Fibroblast of skin of left quadriceps (primary cell): ENCODE results near the gene TSPAN14.

Experiments used
- DNase-seq, 2 experiments: peaks; one replicate each; pipeline ENCODE4 v3.0.0-alpha.2; 2013; ENCODE audit warnings: low read depth in 2 of 2

The TSPAN14 gene

DNA sequence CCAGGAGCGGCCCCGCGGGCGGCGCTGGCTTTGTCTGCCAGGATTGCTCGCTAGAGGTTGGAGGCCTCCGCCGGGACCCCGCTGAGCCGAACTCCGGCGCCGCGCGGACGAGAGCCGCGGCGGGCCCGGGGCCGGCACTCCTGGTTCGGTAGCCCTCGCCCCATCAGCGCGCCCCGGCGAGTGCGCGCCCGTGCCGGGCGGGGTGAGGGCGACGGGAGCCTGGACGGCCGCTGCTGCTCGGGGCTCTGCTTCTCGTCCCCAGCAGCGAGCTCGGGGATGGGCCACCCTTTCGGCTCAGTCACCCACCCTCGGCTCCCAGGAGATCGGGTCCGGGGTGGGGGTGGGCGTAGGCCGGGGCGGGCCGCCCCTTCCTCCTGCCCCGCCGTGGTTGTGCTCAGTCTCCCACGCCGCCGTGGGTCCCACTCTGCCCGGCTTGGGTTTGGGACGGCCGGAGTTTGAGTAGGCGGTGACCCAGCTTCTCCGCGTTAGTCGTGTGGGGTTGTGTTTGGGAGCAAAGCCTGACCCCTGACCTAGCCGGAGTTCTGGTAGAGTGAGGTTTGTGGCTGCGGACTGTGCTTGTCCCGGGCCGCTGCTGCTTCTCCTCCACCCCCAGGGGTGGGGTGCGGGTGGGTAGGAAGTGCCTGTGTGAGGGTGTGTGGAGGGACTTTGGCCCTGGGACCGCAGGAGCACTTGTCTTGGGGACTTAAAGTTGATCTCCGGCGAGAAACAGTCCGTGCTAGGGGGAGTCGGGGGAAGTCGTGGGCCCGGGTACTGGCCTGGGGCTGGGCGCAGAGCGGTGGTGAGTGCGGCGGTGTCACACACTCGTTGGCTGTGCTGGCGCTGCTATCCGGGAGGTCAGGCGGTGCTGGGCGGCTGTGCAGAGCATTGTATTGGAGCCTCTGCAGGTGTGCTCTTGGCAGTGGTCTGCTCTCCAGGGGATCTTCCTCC, 677 bp downstream of the TSPAN14 start:
- DNase-seq = no peak

DNA sequence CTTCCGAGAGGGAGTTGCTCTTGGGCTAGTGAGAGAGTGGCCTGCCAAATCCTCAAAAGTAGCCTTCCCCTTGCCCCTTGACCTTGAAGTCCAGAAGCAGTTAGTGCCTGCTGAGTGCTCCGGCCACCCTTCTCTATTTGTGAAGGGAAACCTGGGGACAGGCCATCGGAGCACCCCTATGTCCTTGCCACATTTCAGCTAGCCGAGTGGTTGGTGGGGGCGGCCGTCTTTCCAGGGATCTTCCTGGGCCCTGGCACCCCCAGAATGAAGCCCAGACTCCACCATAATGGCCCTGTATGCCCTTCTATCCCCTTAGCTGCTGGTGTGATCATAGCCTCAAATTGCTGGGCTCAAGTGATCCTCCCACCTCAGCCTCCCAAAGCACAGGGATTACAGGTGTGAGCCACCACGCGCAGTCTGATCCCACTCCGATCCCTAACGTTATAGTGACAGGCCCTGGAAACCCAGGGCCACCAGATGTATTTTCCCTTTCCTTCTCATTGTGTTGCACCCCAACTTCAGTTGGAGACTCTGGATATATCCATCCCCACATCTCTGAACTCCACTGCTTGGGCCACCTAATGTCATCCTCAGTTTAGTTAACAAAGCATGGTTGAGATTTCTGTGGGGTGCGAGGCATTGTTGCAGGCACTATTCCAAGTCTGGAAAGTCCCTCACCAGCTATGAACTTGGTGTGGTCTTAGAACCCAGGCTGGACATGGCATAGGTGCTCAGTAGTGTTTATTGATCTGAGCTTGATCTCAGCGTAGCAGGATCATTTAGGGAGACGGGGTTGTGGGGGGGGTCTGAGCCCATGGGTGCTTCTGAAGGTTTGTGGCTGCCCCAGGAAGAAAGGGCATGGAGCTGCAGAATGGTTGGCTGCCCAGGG, 1.6 kb downstream of the TSPAN14 start:
- no peak for DNase-seq

DNA sequence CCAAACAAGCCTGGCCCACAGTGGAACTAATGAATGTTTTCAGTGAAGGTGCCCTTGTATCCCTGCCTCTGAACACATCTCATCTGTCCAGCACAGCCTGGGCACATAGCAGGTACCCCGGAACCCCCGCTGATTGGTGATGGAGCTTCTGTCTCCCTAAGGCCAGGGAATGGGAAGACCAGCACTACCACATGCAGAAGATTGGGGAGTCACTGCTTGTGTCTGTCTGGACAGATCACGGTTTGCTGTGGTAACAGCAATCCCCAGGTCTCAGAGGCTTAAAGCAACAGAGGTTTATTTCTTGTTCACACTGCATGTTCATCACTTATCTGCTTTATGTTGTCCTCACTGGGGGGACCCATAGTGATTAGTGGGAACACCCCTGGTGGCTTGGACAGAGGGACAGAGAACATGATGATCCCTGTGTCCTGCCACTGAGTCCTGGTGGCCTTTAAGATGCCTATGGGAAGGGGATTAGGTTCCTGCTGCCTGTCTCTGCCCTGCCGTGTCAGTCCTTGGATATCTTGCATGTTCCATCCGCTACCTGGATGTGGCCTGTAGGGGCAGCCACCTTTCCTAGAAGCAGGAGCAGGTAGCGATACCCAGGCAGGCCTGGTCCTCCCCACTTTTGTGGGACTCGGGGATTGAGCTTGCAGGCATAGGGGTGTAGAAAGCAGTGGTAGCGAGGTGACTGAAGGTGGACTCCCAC, 3.6 kb downstream of the TSPAN14 start:
- no peak for DNase-seq

DNA sequence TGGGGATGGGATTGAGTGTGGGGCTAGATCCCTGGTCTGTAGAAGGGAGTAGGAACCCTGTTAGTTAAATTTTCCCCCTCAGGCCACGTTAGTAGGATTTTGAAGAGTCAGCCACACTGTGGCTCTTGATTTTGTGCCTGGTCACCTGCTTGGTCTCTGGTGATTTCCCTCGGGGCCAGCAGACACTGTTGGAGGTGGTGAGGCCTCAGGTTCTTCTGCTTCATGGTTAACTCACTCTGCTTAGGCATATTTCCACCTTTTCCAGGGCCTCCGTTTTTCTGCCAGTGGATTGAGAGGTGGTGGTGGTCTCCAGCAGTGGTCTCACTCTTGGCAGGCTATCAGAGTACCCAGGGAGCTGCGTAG, 4.1 kb downstream of the TSPAN14 start:
- no peak for DNase-seq

DNA sequence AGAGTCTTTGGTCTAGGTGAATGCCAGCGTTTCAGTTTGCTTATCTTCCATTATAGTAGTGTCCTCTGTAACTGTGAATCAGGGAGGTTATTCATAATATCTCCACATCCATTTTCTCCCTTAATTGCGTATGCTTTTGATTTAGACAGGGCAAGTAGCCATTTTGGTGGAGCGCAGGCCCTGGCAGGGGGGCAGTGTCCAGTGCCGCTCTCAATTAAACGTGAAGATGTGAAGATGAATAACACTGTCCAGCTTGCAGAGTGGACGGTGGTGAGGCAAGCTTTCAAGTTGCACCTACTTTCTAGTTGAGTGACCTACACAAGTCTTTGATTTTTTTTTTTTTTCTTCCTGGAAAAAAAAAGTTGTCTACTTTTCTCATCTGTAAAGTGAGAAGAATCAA, 4.5 kb downstream of the TSPAN14 start:
- DNase-seq = no peak

DNA sequence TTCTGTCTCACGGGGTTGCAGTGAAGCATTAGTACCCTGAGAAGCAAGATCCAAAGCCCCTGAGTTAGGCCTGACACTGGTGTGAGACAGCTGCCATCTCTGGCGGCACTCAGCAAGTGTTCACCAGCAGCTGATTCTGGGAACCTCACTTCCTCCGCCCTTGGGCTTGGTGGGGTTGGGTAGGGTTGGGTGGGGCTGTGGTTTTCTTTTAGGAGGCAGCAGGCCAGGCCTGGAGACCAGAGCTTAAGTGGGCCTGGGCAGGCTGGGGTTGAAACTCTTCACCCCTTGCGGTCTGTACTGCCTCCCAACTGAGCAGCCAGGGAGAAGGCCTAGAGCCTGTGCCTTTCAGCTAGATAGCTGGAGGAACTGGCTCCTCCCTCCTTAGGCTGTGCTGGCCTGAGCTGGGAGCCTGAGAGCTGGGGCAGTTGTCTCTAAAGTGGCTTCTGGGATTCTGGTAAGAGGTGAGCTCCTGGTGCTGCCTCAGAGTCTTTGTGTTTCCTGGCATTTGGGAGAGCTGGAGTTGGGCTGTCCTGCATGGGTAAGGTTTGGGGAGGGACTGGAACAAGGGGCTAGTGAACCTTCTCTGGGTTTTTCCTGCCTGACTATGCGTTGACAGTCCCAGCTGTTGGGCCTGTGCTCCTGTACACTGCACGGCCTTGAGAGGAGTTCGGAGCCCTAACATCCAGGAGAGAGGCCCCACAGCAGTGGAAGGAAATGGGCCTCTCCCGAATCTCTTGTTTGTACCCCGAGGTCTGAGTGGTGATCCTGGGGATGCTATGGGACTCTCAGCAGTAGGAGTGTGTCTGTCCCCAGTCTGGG, 5.1 kb downstream of the TSPAN14 start:
- no peak for DNase-seq

DNA sequence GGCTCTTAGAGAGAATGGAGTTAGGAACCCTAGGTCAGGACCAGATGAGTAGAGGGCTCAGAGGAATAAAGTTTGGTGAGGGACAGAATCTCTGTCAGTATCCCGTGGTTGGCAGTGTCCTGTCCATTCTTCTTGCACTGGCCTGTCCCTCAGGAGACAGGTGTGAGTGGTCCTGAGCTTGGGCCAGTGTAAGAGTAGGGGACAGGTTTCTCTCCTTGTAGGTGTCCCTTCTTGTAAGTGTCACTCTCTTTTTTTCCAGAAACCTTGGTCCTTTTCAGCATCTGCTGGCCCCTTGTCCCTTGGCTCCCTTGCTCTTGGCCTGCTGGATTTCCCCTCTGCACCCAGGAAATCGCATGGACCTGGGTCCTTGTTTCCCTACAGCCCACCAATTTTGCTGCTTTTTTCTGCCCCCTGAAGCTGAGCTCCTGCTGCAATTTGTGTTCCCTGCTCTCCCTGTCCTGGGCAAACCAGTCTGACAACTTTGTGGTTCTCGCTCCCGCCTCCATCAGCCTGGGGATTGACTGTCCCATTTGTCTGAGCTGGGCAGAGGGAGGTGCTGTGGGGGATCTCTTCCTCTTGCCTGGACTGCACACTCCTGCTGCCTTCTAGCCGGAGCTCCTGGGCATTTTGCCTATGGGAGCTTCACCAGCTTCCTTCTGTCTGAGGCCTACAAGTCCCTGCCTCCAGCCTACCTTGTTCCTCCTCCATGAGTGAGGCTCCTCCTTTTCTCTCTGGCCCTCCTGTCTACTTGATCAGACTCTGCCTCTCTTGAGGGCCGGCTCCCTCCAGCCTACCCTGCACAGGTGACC, 6.5 kb downstream of the TSPAN14 start:
- DNase-seq = no peak

DNA sequence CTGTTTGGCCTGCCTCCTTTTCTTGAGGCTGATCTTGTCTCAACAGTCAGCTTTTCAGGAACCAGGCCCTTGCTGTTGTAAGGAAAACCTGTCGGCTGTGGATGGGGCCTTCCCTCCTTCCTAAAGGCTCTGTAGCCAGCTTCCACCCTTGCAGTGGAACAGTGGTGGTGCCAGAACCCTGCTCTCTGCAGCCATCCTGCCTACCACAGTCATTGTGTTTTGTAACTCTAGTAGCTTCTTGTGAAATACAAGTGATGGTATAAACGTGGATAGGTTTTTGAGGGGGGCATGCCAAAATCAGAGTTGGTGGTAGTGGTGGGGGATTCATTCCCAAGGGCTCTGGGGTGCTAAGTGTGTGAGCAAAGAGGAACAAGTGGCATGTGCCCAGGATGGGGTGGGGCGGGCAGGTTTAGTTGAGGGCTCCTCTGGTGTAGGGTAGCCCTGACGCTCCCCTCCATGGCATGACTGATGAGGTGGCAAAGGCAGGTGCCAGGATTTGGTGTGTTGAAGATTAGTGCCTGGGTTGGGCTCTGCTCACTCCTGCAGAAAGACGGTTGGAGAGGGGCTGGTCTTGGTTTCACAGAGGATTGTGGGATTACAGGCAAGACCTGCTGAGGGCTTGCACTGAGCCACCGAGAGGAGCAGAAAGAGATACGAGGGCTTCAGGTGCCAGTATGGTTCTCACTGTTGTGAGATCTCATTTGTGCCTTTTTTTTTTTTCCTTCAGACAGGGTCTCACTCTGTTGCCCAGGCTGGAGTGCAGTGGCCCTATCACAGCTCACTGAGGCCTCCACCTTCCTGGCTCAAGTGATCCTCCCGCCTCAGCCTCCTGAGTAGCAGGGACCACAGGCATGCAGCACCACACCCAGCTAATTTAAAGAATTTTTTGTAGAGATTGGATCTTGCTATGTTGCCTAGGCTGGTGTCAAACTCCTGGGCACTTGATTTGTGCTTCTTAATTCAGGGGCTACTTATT, 7.4 kb downstream of the TSPAN14 start:
- no peak for DNase-seq

DNA sequence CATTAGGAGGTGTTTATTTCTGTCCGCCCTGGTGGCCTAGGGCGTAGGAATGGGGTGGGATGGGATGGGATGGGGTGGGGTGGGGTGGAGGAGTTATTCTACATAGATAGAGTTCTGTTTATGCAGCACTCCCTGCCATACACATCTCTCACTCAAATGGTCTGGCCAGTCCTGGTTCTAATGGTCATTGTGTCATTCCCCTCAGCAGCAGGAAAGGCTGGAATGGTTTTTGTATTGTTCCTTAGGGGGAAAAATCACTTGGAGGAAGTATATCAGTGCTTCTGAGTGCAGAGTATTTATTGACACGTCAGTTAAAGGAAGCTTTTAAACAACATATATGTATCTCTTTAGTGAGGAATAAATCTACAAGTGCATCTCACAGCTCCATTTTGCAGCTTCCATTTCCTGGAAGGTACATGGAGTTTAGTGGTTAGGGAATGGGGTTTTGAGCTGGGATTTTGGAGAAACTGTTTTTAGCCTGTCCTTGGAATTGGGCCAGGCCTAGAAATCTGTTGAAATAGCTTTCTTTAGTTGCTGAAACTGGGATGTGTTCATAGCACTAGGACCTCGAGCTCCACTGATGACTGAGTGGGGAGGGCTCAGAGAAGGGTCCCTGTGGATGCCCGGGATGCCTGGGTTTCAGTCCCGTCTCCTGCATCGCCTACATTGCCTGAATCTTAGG, 8.3 kb downstream of the TSPAN14 start:
- DNase-seq = peak; percentile 40 to 44

DNA sequence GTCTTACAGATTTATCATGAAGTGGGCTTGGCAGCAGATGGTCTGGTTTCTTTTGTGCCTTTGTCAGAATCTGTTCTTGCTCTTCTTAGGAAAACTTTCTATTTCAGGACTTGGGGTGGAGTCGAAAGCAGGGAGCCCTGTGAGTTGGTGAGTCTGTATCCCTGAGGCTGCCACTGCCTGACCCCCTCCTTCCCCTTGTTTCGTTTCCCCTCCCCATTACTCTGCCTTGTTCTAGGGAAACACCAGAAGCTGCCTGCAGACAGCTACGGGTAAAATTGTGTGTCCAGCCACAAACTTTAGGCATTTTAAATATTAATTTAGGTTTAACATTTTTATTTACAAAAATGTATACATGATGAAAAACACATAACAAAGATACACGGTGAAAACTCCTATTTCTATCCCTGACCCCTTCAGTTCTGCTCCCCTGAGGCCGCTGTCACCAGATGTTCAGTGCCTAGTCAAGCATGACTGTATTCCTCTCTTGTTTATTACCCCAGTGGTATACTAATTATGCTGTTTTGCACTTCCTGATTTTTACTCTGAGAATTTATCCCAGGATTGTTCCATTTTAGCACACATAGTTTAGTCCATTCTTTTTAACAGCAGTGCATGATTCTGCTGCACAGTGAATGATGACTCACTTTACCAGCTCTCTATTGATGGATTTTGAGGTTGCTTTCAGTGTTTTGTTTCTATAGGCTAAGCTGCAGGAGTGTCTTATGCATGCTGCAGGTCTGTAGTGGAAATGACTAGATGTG, 9.1 kb downstream of the TSPAN14 start:
- peak; percentile 54 to 57 for DNase-seq

DNA sequence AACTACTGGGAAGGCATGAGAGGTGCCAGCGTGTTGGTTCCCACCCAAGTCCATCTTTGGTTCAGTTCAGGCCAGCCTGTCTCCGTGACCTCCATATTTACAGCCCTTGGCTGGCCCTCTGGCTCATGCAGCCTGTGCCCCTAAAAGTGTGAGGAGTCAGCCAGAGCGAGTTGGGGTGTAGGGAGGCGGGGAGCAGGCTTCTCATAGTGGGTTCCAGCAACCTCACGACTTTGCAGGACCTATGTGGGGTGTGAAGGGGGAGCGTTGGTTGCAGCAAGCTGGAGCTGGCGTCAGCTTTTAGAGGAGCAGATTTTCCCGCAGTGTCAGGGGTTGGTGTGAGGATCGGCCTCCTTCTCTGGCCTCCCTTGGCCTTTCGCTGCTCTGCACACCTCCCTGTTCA, 9.8 kb downstream of the TSPAN14 start:
- no peak for DNase-seq

DNA sequence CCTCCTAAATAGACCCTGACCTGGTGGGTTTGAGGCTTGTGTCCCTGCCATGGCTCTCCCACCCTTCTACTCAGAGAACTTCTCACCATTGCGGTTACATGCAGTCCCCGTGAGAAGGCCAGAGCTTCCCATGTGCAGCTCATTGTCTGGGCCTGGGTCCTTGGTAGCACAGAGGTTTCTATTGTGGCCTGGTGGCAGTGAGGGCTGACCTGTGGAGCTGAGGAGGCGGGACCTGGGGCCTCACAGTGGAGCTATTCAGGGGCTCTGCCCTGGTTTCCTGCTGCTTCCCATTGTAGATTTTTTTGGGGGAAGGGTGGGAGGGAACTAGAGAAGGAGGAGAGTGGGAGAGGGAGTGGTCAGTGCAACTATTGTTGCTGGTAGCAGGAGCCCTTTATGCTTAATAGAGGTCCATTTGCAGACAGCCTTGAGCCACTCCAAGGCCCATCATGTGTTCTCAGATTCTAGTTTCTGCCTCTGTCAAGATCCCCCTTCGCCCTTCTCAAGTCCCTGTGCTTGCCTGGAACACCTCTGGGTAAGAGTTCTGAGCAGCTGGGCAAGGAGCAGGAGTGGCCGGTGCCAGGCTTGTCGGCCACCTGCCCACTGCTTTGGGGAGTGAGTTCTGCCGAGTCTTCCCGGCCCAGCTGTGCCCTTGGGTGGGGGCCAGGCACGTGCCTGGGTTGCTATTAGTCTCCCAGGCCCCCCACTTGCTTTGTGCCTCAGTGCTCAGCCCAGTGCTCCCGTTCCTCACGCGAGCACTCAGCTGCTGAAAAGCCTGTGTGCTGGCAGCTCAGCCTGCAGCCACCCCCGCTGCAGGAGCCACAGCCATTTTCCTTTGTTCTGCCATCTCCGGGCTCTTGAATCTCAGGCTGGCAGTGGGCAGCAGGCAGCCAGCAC, 10.7 kb downstream of the TSPAN14 start:
- no peak for DNase-seq

DNA sequence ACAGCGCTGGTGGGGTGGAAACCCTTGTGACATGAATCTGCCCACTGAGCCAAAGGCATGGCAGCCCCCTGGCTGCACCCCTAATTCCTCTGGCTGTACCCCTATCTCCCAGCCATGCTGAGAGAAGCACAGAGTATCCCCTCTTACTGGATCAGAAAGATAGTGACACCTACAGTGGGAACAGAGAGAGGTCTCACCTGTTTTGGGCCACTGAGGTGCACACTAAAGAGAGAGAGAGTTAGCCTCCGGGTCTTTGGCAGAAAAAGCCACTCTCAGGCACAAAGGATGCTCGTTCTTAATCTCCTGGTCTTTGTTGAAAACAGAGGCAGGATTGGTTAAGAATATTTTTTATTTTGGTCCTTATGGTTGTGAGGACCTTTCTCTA, 11.3 kb downstream of the TSPAN14 start:
- no peak for DNase-seq

DNA sequence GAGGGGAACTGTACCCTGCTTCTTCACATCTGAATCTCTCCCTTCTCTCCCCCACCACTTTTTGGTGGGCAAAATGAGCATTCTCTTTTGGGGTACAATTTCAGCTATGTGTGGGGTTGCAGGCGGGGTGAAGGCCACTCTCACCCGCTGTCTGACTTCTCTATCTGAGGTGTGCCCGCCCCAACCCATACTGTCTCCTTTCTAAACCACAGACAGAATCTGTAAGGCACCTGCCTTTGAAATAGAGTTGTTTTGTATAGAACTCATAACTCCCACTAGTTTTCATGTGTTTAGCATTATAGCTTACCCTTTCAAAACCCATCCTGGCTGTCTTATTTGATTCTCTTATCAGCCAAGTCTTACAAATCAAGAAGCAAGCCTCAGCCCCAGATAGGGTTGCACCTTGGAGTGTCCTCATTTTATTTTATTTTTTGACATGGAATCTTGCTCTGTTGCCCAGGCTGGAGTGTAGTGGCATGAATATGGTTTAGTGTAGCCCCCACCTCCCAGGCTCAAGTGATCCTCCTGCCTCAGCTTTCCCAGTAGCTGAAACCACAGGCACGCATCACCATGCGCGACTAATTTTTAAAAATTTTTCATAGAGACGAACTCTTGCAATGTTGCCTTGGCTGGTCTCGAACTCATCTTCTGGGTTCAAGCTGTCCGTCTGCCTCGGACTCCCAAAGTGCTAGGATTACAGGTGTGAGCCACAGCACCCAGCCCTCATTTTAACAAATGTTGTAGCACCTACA, 11.9 kb downstream of the TSPAN14 start:
- DNase-seq = no peak

DNA sequence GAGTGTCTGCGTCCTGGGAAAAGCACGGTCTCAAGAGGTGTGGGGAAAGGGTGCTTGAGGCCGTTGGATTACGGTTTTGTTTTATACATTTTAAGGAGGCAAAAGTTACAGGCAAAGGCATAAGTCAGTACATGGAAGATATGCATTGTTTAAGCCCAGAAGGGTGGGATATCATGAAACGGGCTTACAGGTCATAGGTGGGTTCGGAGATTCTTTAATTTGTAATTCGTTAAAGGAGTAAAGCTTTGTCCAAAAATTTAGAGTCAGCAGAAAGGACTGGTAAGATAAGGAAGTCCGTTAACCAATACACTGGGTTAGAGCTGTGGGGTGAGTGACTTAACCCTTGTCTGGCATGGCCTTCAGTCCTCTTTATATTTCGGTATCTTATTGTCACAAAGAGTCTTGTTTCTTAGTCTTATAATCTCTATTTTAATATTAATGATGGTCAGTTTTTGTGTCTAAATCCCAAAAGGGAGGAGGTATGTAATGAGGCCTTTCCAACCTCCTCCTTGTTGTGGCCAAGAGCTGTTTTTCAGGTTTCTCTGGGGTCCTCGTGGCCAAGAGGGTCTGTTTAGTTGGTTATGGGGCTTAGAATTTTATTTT, 12.7 kb downstream of the TSPAN14 start:
- DNase-seq = no peak

DNA sequence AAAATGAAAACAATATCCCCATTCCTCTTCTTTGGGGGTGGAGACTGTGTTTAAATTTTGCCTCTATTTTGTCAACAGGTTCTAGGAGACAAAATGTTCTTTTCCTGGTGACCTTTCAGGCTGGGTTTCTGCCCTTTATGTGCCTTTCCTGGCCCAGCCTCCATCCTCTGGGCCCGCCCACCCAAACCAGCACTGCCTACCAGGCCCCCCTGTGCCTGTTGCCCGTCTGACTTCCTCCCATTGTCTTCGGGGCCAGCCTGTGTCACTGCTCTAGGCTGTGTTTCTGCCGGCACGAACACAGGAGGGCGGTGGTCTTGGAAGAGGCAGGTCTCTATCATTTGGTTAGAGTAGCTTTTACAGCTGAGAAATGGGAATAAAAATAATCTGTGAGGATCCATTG, 13.9 kb downstream of the TSPAN14 start:
- no peak for DNase-seq
